ENCODE data around the gene SPAG9. TPM values are rescaled to one million over a fixed set of nuclear protein-coding genes. Genes with fewer than 3 reads are reported as not detected.

Gene SPAG9
- total RNA-seq, 1 experiment from 2014 or later = 77.6 TPM

DNA sequence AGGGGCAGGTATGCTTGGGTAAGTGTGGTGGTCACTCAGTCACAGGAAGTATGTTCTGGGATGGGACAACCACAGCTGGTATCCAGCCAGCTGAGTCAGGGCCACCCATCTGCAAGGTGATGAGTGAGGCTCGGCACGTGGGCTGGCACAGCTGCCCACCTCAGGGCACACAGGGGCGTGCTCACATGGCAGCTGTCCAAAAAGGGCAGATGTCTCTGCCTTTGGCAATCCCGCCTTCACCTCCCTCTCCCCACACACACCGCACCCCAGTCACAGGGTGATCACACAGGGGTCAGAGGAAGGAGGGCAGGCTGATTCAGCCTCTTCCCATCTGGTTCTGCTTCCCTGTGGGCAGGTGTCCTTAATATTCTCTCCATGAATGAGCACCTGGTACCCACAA lies 168.7 kb downstream of the SPAG9 start:
- Histone ChIP-seq H3K9me2 (ENCODE audit: insufficient read depth) (no peaks in the 10 kb centered on the region), H3K27ac (ENCODE audit: low read depth, low read length) (no peak overlapping the region; the same call in 1 of the 2 replicates), H3K4me3 (replicated peaks in 1 of 2; ENCODE audit: low read depth in 1 of 2, low read length in 2 of 2) (no peak overlapping the region), H2AFZ (ENCODE audit: low read depth, low read length, poor library complexity, severe bottlenecking) (no peak overlapping the region), H3K9ac (ENCODE audit: low read length) (peak overlapping the region; percentile 40; the same call in 1 of the 2 replicates), H3K79me2 (ENCODE audit: insufficient read depth, low read length) (no peaks in the 10 kb centered on the region), H3K4me2 (ENCODE audit: low read length) (peak overlapping the region; percentile 49), H3K9me3 (ENCODE audit: control insufficient read depth in 1 of 2, insufficient read depth in 1 of 2, low read depth in 1 of 2, low read length in 2 of 2) (no peaks in the 10 kb centered on the region), H3K4me1 (ENCODE audit: control insufficient read depth in 1 of 2, insufficient read depth in 2 of 2, low read length in 2 of 2) (peaks cover 66 to 88% of the 10 kb centered on the region in 2 experiments), H4K20me1 (ENCODE audit: insufficient read depth) (no peaks in the 10 kb centered on the region), H3K36me3 (ENCODE audit: control insufficient read depth in 1 of 2, insufficient read depth in 2 of 2, low read length in 2 of 2) (no peaks in the 10 kb centered on the region), H3K27me3 (ENCODE audit: insufficient read depth, low read length) (no peaks in the 10 kb centered on the region)
- DNase-seq (ENCODE audit: low read depth, low spot score) (no peak), ATAC-seq (no peak)
- BruUV-seq (replicated peaks) = no TSS peak
- intact Hi-C loops (cut with micrococcal nuclease) = no loop called here
- TF ChIP-seq, protein P1, sequence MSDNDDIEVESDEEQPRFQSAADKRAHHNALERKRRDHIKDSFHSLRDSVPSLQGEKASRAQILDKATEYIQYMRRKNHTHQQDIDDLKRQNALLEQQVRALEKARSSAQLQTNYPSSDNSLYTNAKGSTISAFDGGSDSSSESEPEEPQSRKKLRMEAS (IDR thresholded peaks at IDR 0.05) = peak; percentile 80
- TF ChIP-seq JUND (IDR thresholded peaks at IDR 0.05) (no peak), SP1 (IDR thresholded peaks at IDR 0.05; ENCODE audit: low read depth) (peak; percentile 65)
- TF ChIP-seq, protein P2, sequence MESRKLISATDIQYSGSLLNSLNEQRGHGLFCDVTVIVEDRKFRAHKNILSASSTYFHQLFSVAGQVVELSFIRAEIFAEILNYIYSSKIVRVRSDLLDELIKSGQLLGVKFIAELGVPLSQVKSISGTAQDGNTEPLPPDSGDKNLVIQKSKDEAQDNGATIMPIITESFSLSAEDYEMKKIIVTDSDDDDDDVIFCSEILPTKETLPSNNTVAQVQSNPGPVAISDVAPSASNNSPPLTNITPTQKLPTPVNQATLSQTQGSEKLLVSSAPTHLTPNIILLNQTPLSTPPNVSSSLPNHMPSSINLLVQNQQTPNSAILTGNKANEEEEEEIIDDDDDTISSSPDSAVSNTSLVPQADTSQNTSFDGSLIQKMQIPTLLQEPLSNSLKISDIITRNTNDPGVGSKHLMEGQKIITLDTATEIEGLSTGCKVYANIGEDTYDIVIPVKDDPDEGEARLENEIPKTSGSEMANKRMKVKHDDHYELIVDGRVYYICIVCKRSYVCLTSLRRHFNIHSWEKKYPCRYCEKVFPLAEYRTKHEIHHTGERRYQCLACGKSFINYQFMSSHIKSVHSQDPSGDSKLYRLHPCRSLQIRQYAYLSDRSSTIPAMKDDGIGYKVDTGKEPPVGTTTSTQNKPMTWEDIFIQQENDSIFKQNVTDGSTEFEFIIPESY (IDR thresholded peaks at IDR 0.05; ENCODE audit: extremely low read depth, insufficient replicate concordance, low read length) = peak; percentile 44
- ChIA-PET CTCF (interaction anchor here (0.6 to 8.3 kb wide), 8 partner anchors 59 to 201 kb away, joined by 3 to 85 read pairs (median 4); partner anchors contain the start of gene NME1), RAD21 (ENCODE audit: low non-redundant PET in 1 of 2, low total read pairs in 2 of 2, uncharacterized antibody in 2 of 2, unreplicated experiment in 2 of 2) (interaction anchor here (1.2 to 1.5 kb wide), 2 partner anchors 100 to 169 kb away, joined by 3 read pairs; no protein-coding TSS in a partner anchor), POLR2A (interaction anchor here (1.2 to 6.9 kb wide), 2 partner anchors 87 to 96 kb away, joined by 3 to 88 read pairs; partner anchors contain the start of gene TOB1)
